ENCODE results near the gene TRPM6. TPM values are rescaled to one million over a fixed set of nuclear protein-coding genes. Genes with fewer than 3 reads are reported as not detected.

TRPM6 gene
- total RNA-seq, 2 donors from 2014 or later = 0.60 to 1.0 TPM

GRCh38 chr9:74735761-74736160, 152.0 kb downstream of the TRPM6 start:
- no peak for DNase-seq (ENCODE audit: low spot score)
- intact Hi-C loops (cut with DNase I) = no loop called here

- intact Hi-C loops (cut with DNase I) = no loop called here
Measured at GRCh38 chr9:74729136-74729695, 158.5 kb downstream of the TRPM6 start.

GRCh38 chr9:74728176-74728575, 159.5 kb downstream of the TRPM6 start:
- intact Hi-C loops (cut with DNase I) = no loop called here
- DNase-seq (ENCODE audit: low spot score) = no peak

More at GRCh38 chr9:74729136-74729695, 158.5 kb downstream of the TRPM6 start:
- no peak for DNase-seq (ENCODE audit: low spot score)

GRCh38 chr9:74726581-74726980, 161.1 kb downstream of the TRPM6 start:
- DNase-seq (ENCODE audit: low spot score) = no peak
- intact Hi-C loops (cut with DNase I) = no loop called here

- no peak for DNase-seq (ENCODE audit: low spot score)
- intact Hi-C loops (cut with DNase I) = no loop called here
Measured at GRCh38 chr9:74724317-74724716, 163.4 kb downstream of the TRPM6 start.

- intact Hi-C loops (cut with DNase I) = no loop called here
- no peak for DNase-seq (ENCODE audit: low spot score)
Measured at GRCh38 chr9:74721696-74722660, 165.7 kb downstream of the TRPM6 start.

- intact Hi-C loops (cut with DNase I) = no loop called here
- DNase-seq (ENCODE audit: low spot score) = no peak
Measured at GRCh38 chr9:74719306-74719705, 168.4 kb downstream of the TRPM6 start.

- intact Hi-C loops (cut with DNase I) = no loop called here
- DNase-seq (ENCODE audit: low spot score) = no peak
Measured at GRCh38 chr9:74718709-74719108, 169.0 kb downstream of the TRPM6 start.

- intact Hi-C loops (cut with DNase I) = no loop called here
- no peak for DNase-seq (ENCODE audit: low spot score)
Measured at GRCh38 chr9:74711341-74711740, 176.4 kb downstream of the TRPM6 start.

GRCh38 chr9:74697535-74697934, 190.2 kb downstream of the TRPM6 start:
- no peak for DNase-seq (ENCODE audit: low spot score)

GRCh38 chr9:74696520-74696919, 191.2 kb downstream of the TRPM6 start:
- DNase-seq (ENCODE audit: low spot score) = no peak
- intact Hi-C loops (cut with DNase I) = no loop called here

More at GRCh38 chr9:74697535-74697934, 190.2 kb downstream of the TRPM6 start:
- intact Hi-C loops (cut with DNase I) = no loop called here

GRCh38 chr9:74691058-74691457, 196.7 kb downstream of the TRPM6 start:
- no peak for DNase-seq (ENCODE audit: low spot score)
- intact Hi-C loops (cut with DNase I) = no loop called here

- DNase-seq (ENCODE audit: low spot score) = no peak
- intact Hi-C loops (cut with DNase I) = no loop called here
Measured at GRCh38 chr9:74683322-74683721, 204.4 kb downstream of the TRPM6 start.

GRCh38 chr9:74681906-74682305, 205.8 kb downstream of the TRPM6 start:
- DNase-seq (ENCODE audit: low spot score) = no peak
- intact Hi-C loops (cut with DNase I) = no loop called here

GRCh38 chr9:74674077-74674476, 213.6 kb downstream of the TRPM6 start:
- no peak for DNase-seq (ENCODE audit: low spot score)
- intact Hi-C loops (cut with DNase I) = no loop called here

Other genes starting within 250 kb of the TRPM6 start
- gene C9orf40, start 65.0 kb upstream of the TRPM6 start, total RNA-seq = 1 to 10 TPM; 4.1 to 5.1 TPM
- 10 to 100 TPM; 11.2 to 12.3 TPM for gene CARNMT1, start 140.4 kb upstream of the TRPM6 start, total RNA-seq
- gene NMRK1, start 200.2 kb upstream of the TRPM6 start, total RNA-seq = 10 to 100 TPM; 22.0 to 23.0 TPM
- gene OSTF1, start 200.6 kb upstream of the TRPM6 start, total RNA-seq = 10 to 100 TPM; 36.5 to 40.2 TPM

Data from posterior vena cava (tissue), 2 donors.